Measurements from ENCODE around the gene FASTKD2. TPM values are rescaled to one million over a fixed set of nuclear protein-coding genes. Genes with fewer than 3 reads are reported as not detected.

FASTKD2 gene
- total RNA-seq, 2 experiments from 2014 or later = 24.9 to 25.7 TPM

- Histone ChIP-seq H3K36me3 (ENCODE audit: insufficient read depth, low read length) (no peaks in the 10 kb centered on the region), H3K4me1 (ENCODE audit: insufficient read depth, low read length) (no peaks in the 10 kb centered on the region), H3K27me3 (ENCODE audit: control insufficient read depth in 1 of 2, insufficient read depth in 2 of 2, low read length in 2 of 2) (peaks cover 0 to under 1% of the 10 kb centered on the region in 2 experiments), H3K4me3 (ENCODE audit: low read length) (no peak overlapping the region), H3K27ac (ENCODE audit: low read depth in 1 of 2, low read length in 2 of 2) (no peak overlapping the region), H3K9me3 (ENCODE audit: control insufficient read depth in 1 of 2, insufficient read depth in 1 of 2, low read length in 2 of 2) (no peaks in the 10 kb centered on the region)
- Mint-ChIP-seq H3K36me3 (ENCODE audit: low read depth) (no peaks in the 10 kb centered on the region), H3K4me1 (ENCODE audit: low read depth) (no peaks in the 10 kb centered on the region), H3K4me3 (no peak overlapping the region), H3K27me3 (peaks cover 36% of the 10 kb centered on the region), H3K27ac (no peak overlapping the region), H3K9me3 (peaks cover 3% of the 10 kb centered on the region)
- DNase-seq (no peak), ATAC-seq (ENCODE audit: poor library complexity) (no peak)
- POLR2A ChIA-PET = no interaction called here
- intact Hi-C loops (cut with DNase I, micrococcal nuclease) = no loop called here
- TF ChIP-seq CTCF (IDR thresholded peaks at IDR 0.05) = no peak
- CTCF ChIA-PET = no interaction called here
Measured at GRCh38 chr2:206721256-206721920, 44.0 kb upstream of the FASTKD2 start.

- peaks cover 3% of the 10 kb centered on the region for H3K9me3 Mint-ChIP-seq
- H3K27me3 Mint-ChIP-seq = peaks cover 37% of the 10 kb centered on the region
Measured at GRCh38 chr2:206723288-206723687, 42.1 kb upstream of the FASTKD2 start.

GRCh38 chr2:206727287-206727686 lies 38.1 kb upstream of the FASTKD2 start:
- intact Hi-C loops (cut with DNase I, micrococcal nuclease) = no loop called here
- CTCF ChIA-PET = no interaction called here
- peaks cover under 1% of the 10 kb centered on the region for H3K9me3 Mint-ChIP-seq
- Histone ChIP-seq H3K4me3 (ENCODE audit: low read length) (no peak overlapping the region), H3K4me1 (ENCODE audit: insufficient read depth, low read length) (no peaks in the 10 kb centered on the region), H3K36me3 (ENCODE audit: insufficient read depth, low read length) (no peaks in the 10 kb centered on the region), H3K27ac (ENCODE audit: low read depth in 1 of 2, low read length in 2 of 2) (no peak overlapping the region), H3K9me3 (ENCODE audit: control insufficient read depth in 1 of 2, insufficient read depth in 1 of 2, low read length in 2 of 2) (peaks cover 0 to 3% of the 10 kb centered on the region in 2 experiments), H3K27me3 (ENCODE audit: control insufficient read depth in 1 of 2, insufficient read depth in 2 of 2, low read length in 2 of 2) (peaks cover 3 to 7% of the 10 kb centered on the region in 2 experiments)
- no peak for ATAC-seq (ENCODE audit: poor library complexity)
- no peak for TF ChIP-seq CTCF (IDR thresholded peaks at IDR 0.05)
- H3K27me3 Mint-ChIP-seq = peaks cover 41% of the 10 kb centered on the region
- H3K27ac Mint-ChIP-seq = no peak overlapping the region
- H3K4me1 Mint-ChIP-seq (ENCODE audit: low read depth) = no peaks in the 10 kb centered on the region
- H3K36me3 Mint-ChIP-seq (ENCODE audit: low read depth) = no peaks in the 10 kb centered on the region
- H3K4me3 Mint-ChIP-seq = no peak overlapping the region
- DNase-seq = no peak
- POLR2A ChIA-PET = no interaction called here

More at GRCh38 chr2:206723288-206723687, 42.1 kb upstream of the FASTKD2 start:
- ChIA-PET CTCF (no interaction called here), POLR2A (no interaction called here)
- intact Hi-C loops (cut with DNase I, micrococcal nuclease) = no loop called here
- ATAC-seq (ENCODE audit: poor library complexity) (no peak), DNase-seq (no peak)
- Mint-ChIP-seq H3K4me1 (ENCODE audit: low read depth) (no peaks in the 10 kb centered on the region), H3K27ac (no peak overlapping the region), H3K36me3 (ENCODE audit: low read depth) (no peaks in the 10 kb centered on the region), H3K4me3 (no peak overlapping the region)
- no peak for TF ChIP-seq CTCF (IDR thresholded peaks at IDR 0.05)
- Histone ChIP-seq H3K27me3 (ENCODE audit: control insufficient read depth in 1 of 2, insufficient read depth in 2 of 2, low read length in 2 of 2) (peaks cover 0 to 3% of the 10 kb centered on the region in 2 experiments), H3K4me3 (ENCODE audit: low read length) (no peak overlapping the region), H3K27ac (ENCODE audit: low read depth in 1 of 2, low read length in 2 of 2) (no peak overlapping the region), H3K9me3 (ENCODE audit: control insufficient read depth in 1 of 2, insufficient read depth in 1 of 2, low read length in 2 of 2) (no peaks in the 10 kb centered on the region), H3K4me1 (ENCODE audit: insufficient read depth, low read length) (no peaks in the 10 kb centered on the region), H3K36me3 (ENCODE audit: insufficient read depth, low read length) (no peaks in the 10 kb centered on the region)

Measured in CD4-positive, alpha-beta T cell (primary cell).